Thyroid gland (tissue), 4 donors: ENCODE results near the gene MYADML2. TPM values are rescaled to one million over a fixed set of nuclear protein-coding genes. Genes with fewer than 3 reads are reported as not detected.
"Not testable (repeated sequence)": the region's sequence is repeated elsewhere in the genome, so short reads cannot be mapped to it uniquely, and the experiment has no call there.

Experiments
- DNase-seq, 2 donors: peaks; one replicate each; pipeline ENCODE4 v3.0.0-alpha.2; 2019
- H3K27ac ChIP-seq, 3 donors: fragments of 200-600 bp; sonication (generic); 1 replicate in 2 of 3; 2 replicates in 1 of 3; pipeline ENCODE4 v1.5.1; 2016 to 2019; ENCODE audit warnings: mild to moderate bottlenecking in 1 of 3, moderate library complexity in 1 of 3
- H3K27me3 ChIP-seq: fragments of 200-600 bp; sonication (generic); one replicate; pipeline ENCODE4 v1.5.1; 2019
- H3K36me3 ChIP-seq, 2 donors: fragments of 200-600 bp; sonication (generic); one replicate each; pipeline ENCODE4 v1.5.1; 2016 to 2019
- H3K4me1 ChIP-seq, 2 donors: fragments of 200-600 bp; sonication (generic); one replicate each; pipeline ENCODE4 v1.5.1; 2017 to 2019
- H3K4me3 ChIP-seq, 3 donors: fragments of 200-600 bp; sonication (generic); replicated peaks in 1 of 3; 1 replicate in 2 of 3; 2 replicates in 1 of 3; pipeline ENCODE4 v1.5.1; 2016; ENCODE audit warnings: mild to moderate bottlenecking in 1 of 3
- H3K9me3 ChIP-seq: fragments of 200-600 bp; sonication (generic); one replicate; pipeline ENCODE4 v1.5.1; 2017
- CTCF ChIP-seq, 6 experiments: fragments of 200-600 bp in 3 of 6; fragments of 450-650 bp in 3 of 6; sonication (generic) in 3 of 6; IDR thresholded peaks; one replicate each; pipeline ENCODE4 v1.5.1; 2016 to 2019; ENCODE audit warnings: antibody characterized with exemption in 6 of 6, mild to moderate bottlenecking in 2 of 6, inconsistent platforms in 1 of 6, moderate library complexity in 1 of 6
- POLR2A ChIP-seq, 2 donors: fragments of 450-650 bp; IDR thresholded peaks; one replicate each; pipeline ENCODE4 v1.6.1; 2017; ENCODE audit warnings: antibody characterized with exemption in 2 of 2, mild to moderate bottlenecking in 2 of 2, moderate library complexity in 1 of 2
- WGBS, 2 donors: methylation state at CpG; one replicate each; pipeline ENCODE4 v1.1.5; 2017; 5-methylcytosine and 5-hydroxymethylcytosine counted together
- intact Hi-C: fragments of 100-400 bp; cut with DNase I; formaldehyde crosslinking; loops from one replicate; pipeline ENCODE4 v1.15.1; 2023
- total RNA-seq, 4 donors: library from RNA; depleted of rRNA; stranded (reverse); fragments of >200 nt; gene quantifications; one replicate each; pipeline ENCODE4 v1.2.3, GENCODE V29; 2016

MYADML2 gene
- total RNA-seq, 4 donors from 2014 or later: not detected

DNA sequence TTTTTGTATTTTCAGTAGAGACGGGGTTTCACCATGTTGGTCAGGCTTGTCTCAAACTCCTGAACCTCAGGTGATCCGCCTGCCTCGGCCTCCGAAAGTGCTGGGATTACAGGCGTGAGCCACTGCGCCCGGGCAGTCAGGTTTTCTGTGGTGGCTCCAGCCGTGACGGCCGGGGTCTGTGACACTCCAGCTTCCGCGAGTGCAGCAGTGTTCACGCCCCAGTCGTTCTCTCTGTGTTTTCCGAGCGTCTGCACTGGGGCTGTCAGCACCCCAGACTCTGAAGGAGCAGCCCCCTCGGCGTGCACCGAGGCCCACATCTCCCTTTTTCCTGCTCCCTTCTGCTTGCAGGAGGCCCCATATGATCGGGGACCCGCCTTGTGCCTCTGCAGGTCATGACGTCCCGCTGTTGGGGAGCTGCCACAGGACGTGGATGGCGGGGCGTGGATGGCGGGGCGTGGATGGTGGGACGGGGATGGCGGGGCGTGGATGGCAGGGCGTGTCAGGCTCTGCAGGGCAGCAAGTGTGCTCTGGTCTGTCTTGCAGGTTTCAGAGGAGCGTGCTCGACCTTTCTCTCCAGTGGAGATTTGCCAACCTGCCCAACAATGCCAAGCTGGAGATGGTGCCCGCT lies 36.1 kb upstream of the MYADML2 start:
- peaks cover 10 to 25% of the 10 kb centered on the region in 2 donors for H3K36me3 ChIP-seq
- DNase-seq: no peak
- intact Hi-C loops: no loop called here
- no peaks in the 10 kb centered on the region for H3K27me3 ChIP-seq
- H3K27ac ChIP-seq: no peak overlapping the region
- H3K4me1 ChIP-seq: peaks cover 12 to 17% of the 10 kb centered on the region in 2 donors
- 89 to 96% methylated on average over 33 to 35 of the region's 35 CpGs for WGBS, 2 donors
- no peak overlapping the region for H3K4me3 ChIP-seq
- no peaks in the 10 kb centered on the region for H3K9me3 ChIP-seq
- TF ChIP-seq POLR2A (IDR thresholded peaks at IDR 0.05) (no peak), CTCF (IDR thresholded peaks at IDR 0.05) (no peak)

- DNase-seq, H3K4me3 ChIP-seq, intact Hi-C loops, H3K27ac ChIP-seq, H3K9me3 ChIP-seq, H3K27me3 ChIP-seq: not testable (repeated sequence)
- Histone ChIP-seq H3K36me3 (peaks cover 10 to 21% of the 10 kb centered on the region in 2 donors), H3K4me1 (peaks cover 18 to 21% of the 10 kb centered on the region in 2 donors)
- 61 to 74% methylated on average over 12 of the region's 12 CpGs for WGBS, 2 donors
Observed at GRCh38 chr17:81981511-81981910, 34.5 kb upstream of the MYADML2 start.

- Histone ChIP-seq H3K4me1 (peaks cover 19 to 23% of the 10 kb centered on the region in 2 donors), H3K36me3 (peaks cover 9 to 16% of the 10 kb centered on the region in 2 donors), H3K27me3 (no peaks in the 10 kb centered on the region), H3K9me3 (no peaks in the 10 kb centered on the region), H3K27ac (no peak overlapping the region), H3K4me3 (no peak overlapping the region)
- no peak for DNase-seq
- WGBS, 2 donors: 87 to 91% methylated on average over 9 of the region's 9 CpGs
- intact Hi-C loops: no loop called here
- TF ChIP-seq CTCF (IDR thresholded peaks at IDR 0.05) (no peak), POLR2A (IDR thresholded peaks at IDR 0.05) (no peak)
Observed at GRCh38 chr17:81980707-81981343, 33.8 kb upstream of the MYADML2 start.

GRCh38 chr17:81980122-81980521 lies 33.1 kb upstream of the MYADML2 start:
- WGBS, 2 donors: 95 to 96% methylated on average over 4 of the region's 4 CpGs
- H3K27ac ChIP-seq: no peak overlapping the region
- no peaks in the 10 kb centered on the region for H3K27me3 ChIP-seq
- H3K36me3 ChIP-seq: peaks cover 2 to 9% of the 10 kb centered on the region in 2 donors
- TF ChIP-seq CTCF (IDR thresholded peaks at IDR 0.05) (no peak), POLR2A (IDR thresholded peaks at IDR 0.05) (no peak)
- intact Hi-C loops: no loop called here
- H3K4me3 ChIP-seq: no peak overlapping the region
- no peak for DNase-seq
- peaks cover 19 to 23% of the 10 kb centered on the region in 2 donors for H3K4me1 ChIP-seq
- H3K9me3 ChIP-seq: no peaks in the 10 kb centered on the region

GRCh38 chr17:81978524-81979298 lies 31.7 kb upstream of the MYADML2 start:
- H3K4me3 ChIP-seq: peak overlapping the region in 1 of 3 donors; percentile 95
- peaks cover 19 to 23% of the 10 kb centered on the region in 2 donors for H3K4me1 ChIP-seq
- H3K27me3 ChIP-seq: no peaks in the 10 kb centered on the region
- 89 to 90% methylated on average over 27 of the region's 27 CpGs for WGBS, 2 donors
- peaks cover 0 to 1% of the 10 kb centered on the region in 2 donors for H3K36me3 ChIP-seq
- no peak overlapping the region for H3K27ac ChIP-seq
- no peak for TF ChIP-seq CTCF (IDR thresholded peaks at IDR 0.05)
- no peak for TF ChIP-seq POLR2A (IDR thresholded peaks at IDR 0.05)
- intact Hi-C loops: no loop called here
- DNase-seq: no peak
- H3K9me3 ChIP-seq: no peaks in the 10 kb centered on the region
